Measurements from ENCODE around the gene PCDHGB1. TPM values are rescaled to one million over a fixed set of nuclear protein-coding genes. Genes with fewer than 3 reads are reported as not detected.

The PCDHGB1 gene
- 0.39 and 2.2 TPM in 2 replicates for total RNA-seq

GRCh38 chr5:141349917-141350619, at the start of gene PCDHGB1:
PCDHGB1 (plus strand) TSS chr5:141350099; CDS start chr5:141350261, 162 bp downstream.

GRCh38 chr5:141303756-141304155, 46.1 kb upstream of the PCDHGB1 start, which contains the start of gene SLC25A2:
SLC25A2 (minus strand) TSS chr5:141304049; CDS start chr5:141303865, 184 bp downstream.

GRCh38 chr5:141320225-141321169, 29.4 kb upstream of the PCDHGB1 start, which contains the start of gene TAF7:
TAF7 (minus strand) TSS chr5:141320784; CDS start chr5:141320044, 740 bp downstream.

GRCh38 chr5:141330299-141331080, 19.4 kb upstream of the PCDHGB1 start, which contains the start of gene PCDHGA1:
PCDHGA1 (plus strand) TSS chr5:141330514.

DNA sequence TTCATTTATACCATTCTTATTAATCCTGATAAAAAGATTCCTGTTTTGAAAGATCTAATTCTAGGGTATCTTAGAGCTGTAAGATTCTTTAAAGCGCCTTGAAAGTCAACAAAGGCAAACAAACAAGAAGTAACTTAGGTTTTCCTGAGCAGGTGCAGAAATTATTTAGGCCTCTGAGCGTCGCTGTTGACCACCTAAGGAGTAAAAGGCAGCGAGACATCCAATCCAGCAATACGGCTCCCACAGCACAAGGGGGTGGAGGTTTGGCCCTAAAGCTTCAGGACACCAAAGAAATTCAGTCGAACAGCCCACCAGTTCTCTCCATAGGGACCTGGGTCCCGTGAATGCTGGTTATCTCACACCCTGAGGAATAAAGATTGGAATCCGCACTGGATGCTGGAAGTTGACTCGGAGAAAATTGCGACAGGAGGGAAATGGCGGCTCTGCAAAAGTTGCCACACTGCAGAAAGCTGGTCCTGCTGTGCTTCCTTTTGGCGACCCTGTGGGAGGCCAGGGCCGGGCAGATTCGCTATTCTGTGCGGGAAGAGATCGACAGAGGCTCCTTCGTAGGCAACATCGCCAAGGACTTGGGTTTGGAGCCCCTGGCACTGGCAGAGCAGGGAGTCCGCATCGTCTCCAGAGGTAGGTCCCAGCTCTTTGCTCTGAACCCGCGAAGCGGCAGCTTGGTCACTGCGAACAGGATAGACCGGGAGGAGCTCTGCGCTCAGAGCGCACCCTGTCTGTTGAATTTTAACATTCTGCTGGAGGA, 11.2 kb upstream of the PCDHGB1 start, which contains the start of gene PCDHGA2:
Gene PCDHGA2 (plus strand): TSS at position 223 of the 769 bp plus-strand sequence.

GRCh38 chr5:141343242-141343952, 6.5 kb upstream of the PCDHGB1 start, which contains the start of gene PCDHGA3:
PCDHGA3 (plus strand) TSS chr5:141343829; CDS start chr5:141344034, 205 bp downstream.

DNA sequence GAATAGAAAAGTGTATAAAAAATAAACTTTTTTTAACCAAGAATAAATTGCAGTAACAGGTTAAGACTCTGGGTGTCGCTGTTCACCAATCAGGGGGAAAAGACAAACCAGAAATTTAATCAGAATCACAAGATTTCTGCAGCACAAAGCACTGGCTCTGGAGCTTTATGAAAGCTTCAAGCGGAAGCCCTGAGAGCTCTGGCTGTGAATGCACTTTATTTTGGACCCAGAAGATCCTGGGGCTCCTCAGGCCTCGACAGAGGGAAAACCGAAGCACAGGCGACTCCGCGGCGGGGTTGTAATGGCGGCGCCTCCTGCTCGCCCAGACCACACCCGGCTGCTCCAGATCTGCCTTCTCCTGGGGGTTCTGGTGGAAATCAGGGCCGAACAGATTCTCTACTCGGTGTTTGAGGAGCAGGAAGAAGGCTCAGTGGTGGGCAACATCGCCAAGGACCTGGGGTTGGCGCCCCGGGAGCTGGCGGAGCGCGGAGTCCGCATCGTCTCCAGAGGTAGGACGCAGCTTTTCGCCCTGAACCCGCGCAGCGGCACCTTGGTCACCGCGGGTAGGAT, 5.1 kb downstream of the PCDHGB1 start, which contains the start of gene PCDHGA4:
Gene PCDHGA4 (plus strand): TSS at position 122 of the 570 bp plus-strand sequence. CDS start 87 bp downstream, at position 209.

DNA sequence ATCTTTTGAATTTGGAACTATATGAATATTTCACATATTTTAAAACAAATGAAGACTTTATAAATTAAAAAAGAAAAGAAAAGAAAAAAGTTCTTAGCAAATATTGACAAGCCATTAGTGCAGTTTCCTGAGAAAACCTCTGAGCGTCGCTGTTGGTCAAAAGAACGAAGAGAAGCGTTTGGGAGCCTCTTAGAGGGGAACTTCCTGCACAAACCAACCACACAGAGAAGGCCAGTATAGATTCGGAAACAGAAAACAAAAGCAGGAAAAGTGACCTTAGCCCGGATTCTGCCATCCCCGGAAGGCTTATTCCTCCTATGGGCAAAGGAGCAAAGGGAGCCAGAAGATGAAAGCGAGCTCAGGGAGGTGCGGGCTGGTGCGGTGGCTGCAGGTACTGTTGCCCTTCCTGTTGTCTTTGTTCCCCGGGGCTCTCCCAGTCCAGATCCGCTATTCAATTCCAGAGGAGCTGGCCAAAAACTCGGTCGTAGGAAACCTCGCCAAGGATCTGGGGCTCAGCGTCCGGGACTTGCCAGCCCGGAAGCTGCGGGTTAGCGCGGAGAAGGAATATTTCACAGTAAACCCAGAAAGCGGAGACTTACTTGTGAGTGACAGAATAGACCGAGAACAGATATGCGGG, 10.0 kb downstream of the PCDHGB1 start, which contains the start of gene PCDHGB2:
Gene PCDHGB2 (plus strand): TSS at position 205 of the 637 bp plus-strand sequence. CDS start 142 bp downstream, at position 347.

GRCh38 chr5:141363952-141364660, 14.2 kb downstream of the PCDHGB1 start, which contains the start of gene PCDHGA5:
PCDHGA5 (plus strand) TSS chr5:141364162; CDS start chr5:141364331, 169 bp downstream.

DNA sequence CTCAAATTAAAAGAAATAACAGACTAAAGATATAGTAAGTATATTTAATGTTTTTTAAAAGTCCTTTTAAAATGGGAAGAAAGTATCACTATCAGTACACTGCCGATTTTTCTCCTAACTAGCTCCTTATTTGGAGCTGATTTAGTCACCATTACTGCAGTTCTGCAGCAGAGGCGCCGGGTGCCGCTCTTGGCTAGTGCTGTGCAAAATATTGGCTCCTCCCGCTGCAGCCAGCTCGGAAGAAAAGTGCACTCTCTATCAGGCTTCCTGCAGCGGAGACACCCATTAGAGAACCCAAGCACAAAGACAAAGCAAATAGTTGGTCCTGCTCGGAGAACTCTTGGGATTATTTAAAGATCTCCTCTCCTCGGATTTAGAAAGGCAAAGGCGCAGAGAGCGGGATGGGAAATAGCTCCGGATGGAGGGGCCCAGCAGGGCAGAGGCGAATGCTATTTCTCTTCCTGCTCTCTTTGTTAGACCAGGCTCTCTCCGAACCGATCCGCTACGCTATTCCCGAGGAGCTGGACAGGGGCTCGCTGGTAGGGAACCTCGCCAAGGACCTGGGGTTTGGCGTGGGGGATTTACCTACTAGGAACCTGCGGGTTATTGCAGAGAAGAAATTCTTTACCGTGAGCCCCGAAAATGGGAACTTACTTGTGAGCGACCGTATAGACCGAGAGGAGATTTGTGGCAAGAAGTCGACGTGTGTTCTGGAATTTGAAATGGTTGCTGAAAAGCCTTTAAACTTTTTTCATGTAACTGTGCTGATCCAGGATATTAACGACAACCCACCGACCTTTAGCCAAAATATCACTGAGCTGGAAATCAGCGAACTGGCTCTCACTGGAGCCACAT, 20.3 kb downstream of the PCDHGB1 start, which contains the start of gene PCDHGB3:
Gene PCDHGB3 (plus strand): TSS at position 249 of the 855 bp plus-strand sequence. CDS start 153 bp downstream, at position 402.

DNA sequence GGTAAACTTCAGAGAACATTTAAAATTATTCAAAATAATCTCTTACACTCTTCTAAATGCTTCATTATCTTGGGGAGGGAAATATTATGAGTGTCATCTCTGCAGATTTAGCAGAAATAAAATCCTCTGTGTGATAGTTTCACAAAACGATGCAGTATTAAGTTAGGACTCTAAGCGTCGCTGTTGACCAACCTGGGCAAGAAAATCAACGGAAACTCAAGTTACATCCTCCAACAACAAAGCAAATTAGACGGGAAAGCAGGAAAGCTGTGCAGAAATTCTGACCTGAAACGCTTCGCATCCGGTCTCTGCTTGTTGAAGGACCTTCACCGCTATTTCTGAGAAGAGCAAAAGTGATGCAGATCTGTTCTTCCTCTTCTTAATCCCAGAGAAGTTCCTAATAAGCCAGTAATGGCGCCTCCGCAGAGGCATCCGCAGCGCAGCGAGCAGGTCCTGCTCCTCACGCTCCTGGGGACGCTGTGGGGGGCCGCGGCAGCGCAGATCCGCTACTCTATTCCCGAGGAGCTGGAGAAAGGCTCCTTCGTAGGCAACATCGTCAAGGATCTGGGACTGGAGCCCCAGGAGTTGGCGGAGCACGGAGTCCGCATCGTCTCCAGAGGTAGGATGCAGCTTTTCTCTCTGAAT, 23.9 kb downstream of the PCDHGB1 start, which contains the start of gene PCDHGA6:
Gene PCDHGA6 (plus strand): TSS at position 219 of the 645 bp plus-strand sequence. CDS start 193 bp downstream, at position 412.

DNA sequence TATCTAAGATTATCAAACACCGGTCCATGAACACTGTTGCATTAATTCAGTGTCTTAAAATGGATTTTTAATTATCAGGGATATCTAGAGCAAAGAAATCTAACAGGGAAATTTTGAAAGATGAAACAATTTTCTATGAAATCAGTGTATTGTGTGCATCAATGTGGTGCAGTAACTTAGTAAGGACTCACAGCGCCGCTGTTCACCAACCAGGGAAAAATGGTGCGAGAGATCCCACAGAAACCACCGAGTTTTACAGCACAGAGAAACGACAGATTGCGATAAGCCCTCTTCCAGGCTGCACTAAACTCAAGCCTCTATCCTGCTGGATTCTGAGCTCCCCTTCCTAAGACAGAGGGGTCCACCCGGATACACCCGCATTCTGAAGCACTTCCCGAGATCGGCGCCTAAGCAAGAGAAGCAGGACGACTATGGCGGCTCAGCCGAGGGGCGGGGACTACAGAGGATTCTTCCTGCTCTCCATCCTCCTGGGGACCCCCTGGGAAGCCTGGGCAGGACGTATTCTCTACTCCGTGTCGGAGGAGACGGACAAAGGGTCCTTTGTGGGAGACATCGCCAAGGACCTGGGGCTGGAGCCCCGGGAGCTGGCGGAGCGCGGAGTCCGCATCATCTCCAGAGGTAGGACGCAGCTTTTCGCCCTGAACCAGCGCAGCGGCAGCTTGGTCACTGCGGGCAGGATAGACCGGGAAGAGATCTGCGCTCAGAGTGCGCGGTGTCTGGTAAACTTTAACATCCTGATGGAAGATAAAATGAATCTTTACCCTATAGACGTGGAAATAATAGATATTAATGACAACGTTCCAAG, 32.8 kb downstream of the PCDHGB1 start, which contains the start of gene PCDHGA7:
Gene PCDHGA7 (plus strand): TSS at position 274 of the 826 bp plus-strand sequence. CDS start 158 bp downstream, at position 432.

DNA sequence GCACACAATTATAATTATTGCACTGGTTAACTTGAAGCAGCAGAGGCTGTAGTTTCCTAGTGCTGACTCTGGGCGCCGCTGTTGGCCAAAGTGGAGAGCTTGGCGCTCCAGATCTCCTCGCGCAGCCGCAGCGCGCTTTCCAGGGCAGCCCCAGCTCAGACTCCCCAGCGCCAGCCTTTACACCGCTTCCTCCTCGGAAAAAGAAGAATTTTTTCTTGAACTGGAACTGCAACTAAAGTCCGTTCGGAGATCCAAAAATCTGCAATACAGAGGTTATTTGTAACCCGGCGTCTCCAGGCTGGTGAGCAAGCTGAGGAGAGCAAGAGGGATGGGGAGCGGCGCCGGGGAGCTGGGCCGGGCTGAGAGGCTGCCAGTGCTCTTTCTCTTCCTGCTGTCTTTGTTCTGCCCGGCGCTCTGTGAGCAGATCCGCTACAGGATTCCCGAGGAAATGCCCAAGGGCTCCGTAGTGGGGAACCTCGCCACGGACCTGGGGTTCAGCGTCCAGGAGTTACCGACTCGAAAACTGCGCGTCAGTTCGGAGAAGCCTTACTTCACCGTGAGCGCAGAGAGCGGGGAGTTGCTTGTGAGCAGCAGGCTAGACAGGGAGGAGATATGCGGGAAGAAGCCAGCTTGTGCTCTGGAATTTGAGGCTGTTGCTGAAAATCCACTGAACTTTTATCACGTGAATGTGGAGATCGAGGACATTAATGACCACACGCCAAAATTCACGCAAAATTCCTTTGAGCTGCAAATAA, 37.8 kb downstream of the PCDHGB1 start, which contains the start of gene PCDHGB4:
Gene PCDHGB4 (plus strand): TSS at position 142 of the 755 bp plus-strand sequence. CDS start 187 bp downstream, at position 329.

DNA sequence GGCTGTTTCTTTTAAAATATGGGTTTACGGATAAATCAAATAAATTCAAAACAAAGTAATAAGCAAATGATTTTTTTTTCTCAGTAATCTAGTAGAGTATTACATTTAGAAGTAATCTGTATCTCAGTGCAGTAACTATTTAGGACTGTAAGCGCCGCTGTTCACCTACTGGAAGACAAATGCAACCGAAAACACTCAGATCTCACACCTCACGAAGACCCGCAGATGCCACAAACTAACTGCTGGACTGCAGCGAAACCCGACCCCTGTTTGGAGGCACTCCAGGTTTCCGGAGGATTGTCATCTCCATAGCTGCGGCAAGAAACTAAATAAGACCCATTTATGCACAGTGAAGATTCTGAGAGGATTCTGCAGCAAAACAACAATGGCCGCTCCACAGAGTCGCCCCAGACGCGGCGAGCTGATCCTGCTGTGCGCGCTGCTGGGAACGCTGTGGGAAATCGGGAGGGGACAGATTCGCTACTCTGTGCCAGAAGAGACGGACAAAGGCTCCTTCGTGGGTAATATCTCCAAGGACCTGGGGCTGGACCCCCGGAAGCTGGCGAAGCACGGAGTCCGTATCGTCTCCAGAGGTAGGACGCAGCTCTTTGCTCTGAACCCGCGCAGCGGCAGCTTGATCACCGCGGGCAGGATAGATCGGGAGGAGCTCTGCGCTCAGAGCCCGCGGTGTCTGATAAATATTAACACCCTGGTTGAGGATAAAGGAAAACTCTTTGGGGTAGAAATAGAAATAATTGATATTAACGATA, 42.7 kb downstream of the PCDHGB1 start, which contains the start of gene PCDHGA8:
Gene PCDHGA8 (plus strand): TSS at position 205 of the 770 bp plus-strand sequence. CDS start 181 bp downstream, at position 386.

Data from epithelial cell of alveolus of lung (primary cell).